Measurements from ENCODE around the gene NAGPA. TPM values are rescaled to one million over a fixed set of nuclear protein-coding genes. Genes with fewer than 3 reads are reported as not detected.

NAGPA gene
- total RNA-seq, 1 donor from 2014 or later: 17.4 TPM

DNA sequence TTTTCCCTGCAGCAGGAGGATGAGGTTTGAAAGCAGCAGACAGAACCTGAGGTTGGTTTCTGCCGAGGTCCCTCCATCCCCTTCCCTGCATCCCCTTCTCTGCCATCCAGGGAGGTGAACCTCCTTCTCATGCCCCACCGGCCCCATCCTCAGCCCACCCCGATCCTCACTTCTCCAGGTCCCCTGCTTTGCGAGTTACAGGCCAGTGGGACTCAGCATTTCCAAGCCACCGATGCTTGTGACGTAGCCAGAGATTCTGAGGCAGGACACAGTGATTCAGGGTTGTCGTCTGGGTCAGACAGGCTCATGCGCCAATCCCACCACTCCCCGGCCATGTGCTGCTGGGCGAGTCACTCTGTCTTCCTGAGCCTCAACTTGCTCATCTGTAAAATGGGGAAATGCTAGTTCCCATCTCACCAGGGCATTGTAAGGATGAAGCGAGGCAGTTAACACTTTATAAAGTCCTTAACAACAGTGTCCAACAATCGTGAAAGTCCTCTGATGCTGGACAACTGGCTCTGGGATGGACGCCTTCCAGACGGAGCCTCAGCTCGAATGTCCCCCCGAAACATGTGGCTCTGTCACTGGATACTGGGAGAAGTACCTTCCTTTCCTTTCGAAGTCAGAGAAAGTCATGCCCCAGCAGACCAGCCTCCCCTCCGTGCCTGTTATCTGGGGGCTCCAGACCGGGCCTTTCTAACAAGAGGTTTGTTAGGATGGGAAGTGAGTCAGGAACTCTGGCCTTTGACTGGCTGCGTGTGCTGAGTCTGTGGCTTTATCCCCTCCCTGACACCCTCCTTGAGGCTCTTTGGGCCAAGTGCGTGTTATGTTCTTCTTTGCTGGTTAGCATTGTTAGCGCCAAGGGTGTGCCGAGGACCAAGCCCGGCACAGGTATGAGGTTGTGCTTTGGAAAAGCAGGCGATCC lies 53.7 kb downstream of the NAGPA start:
- Mint-ChIP-seq H3K9me3 (ENCODE audit: unreplicated experiment) (peaks cover 4% of the 10 kb centered on the region), H3K4me3 (ENCODE audit: unreplicated experiment) (no peak overlapping the region), H3K4me1 (ENCODE audit: low read depth, unreplicated experiment) (no peaks in the 10 kb centered on the region), H3K27ac (ENCODE audit: unreplicated experiment) (no peak overlapping the region), H3K27me3 (ENCODE audit: low read depth, unreplicated experiment) (peaks cover 9% of the 10 kb centered on the region), H3K36me3 (ENCODE audit: low read depth, unreplicated experiment) (no peaks in the 10 kb centered on the region)
- Histone ChIP-seq H3K27me3 (ENCODE audit: insufficient read depth, low read length) (peaks cover 11% of the 10 kb centered on the region), H3K4me3 (ENCODE audit: insufficient read depth, low read depth, low read length) (no peak overlapping the region), H3K4me1 (ENCODE audit: insufficient read depth, low read length) (no peaks in the 10 kb centered on the region), H3K27ac (ENCODE audit: low read depth, low read length) (no peak overlapping the region), H3K79me2 (ENCODE audit: insufficient read depth, low read length) (no peaks in the 10 kb centered on the region), H4K20me1 (ENCODE audit: insufficient read depth, low read length) (no peaks in the 10 kb centered on the region), H2AFZ (ENCODE audit: low read depth, low read length) (no peak overlapping the region), H3K36me3 (ENCODE audit: insufficient read depth, low read length) (no peaks in the 10 kb centered on the region), H3K4me2 (ENCODE audit: low read length) (no peak overlapping the region), H3K9ac (ENCODE audit: low read length) (no peak overlapping the region), H3K9me3 (ENCODE audit: insufficient read depth, low read depth, low read length) (no peaks in the 10 kb centered on the region)
- DNase-seq (ENCODE audit: low read depth) (no peak), FAIRE-seq (no peak)
- TF ChIP-seq, protein P1, sequence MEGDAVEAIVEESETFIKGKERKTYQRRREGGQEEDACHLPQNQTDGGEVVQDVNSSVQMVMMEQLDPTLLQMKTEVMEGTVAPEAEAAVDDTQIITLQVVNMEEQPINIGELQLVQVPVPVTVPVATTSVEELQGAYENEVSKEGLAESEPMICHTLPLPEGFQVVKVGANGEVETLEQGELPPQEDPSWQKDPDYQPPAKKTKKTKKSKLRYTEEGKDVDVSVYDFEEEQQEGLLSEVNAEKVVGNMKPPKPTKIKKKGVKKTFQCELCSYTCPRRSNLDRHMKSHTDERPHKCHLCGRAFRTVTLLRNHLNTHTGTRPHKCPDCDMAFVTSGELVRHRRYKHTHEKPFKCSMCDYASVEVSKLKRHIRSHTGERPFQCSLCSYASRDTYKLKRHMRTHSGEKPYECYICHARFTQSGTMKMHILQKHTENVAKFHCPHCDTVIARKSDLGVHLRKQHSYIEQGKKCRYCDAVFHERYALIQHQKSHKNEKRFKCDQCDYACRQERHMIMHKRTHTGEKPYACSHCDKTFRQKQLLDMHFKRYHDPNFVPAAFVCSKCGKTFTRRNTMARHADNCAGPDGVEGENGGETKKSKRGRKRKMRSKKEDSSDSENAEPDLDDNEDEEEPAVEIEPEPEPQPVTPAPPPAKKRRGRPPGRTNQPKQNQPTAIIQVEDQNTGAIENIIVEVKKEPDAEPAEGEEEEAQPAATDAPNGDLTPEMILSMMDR (IDR thresholded peaks at IDR 0.05; ENCODE audit: insufficient read depth, low read depth, low read length): no peak
- TF ChIP-seq EZH2 (IDR thresholded peaks at IDR 0.05; ENCODE audit: insufficient read depth, low read length): no peak

DNA sequence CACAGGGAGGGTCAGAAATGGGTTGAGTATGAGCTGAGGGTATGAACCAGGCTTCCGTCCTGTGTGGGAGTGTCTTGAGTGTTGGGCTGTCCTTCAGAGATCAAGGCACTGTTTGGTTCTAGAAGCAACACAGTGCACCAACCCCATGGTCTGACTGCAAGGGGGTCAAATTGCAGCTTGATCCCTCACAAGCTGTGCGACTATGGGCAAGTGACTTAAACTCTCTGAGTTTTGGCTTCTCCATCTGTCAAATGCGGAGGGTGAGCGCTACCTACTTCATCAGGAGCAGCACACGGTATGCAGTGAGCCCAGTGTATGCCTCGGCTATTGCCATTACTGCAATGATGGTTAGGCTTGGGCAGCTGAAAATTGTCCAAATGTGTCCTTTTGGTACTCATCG lies 54.6 kb downstream of the NAGPA start:
- Histone ChIP-seq H2AFZ (ENCODE audit: low read depth, low read length) (no peak overlapping the region), H3K79me2 (ENCODE audit: insufficient read depth, low read length) (no peaks in the 10 kb centered on the region), H4K20me1 (ENCODE audit: insufficient read depth, low read length) (no peaks in the 10 kb centered on the region), H3K36me3 (ENCODE audit: insufficient read depth, low read length) (no peaks in the 10 kb centered on the region), H3K27me3 (ENCODE audit: insufficient read depth, low read length) (peaks cover 11% of the 10 kb centered on the region), H3K4me1 (ENCODE audit: insufficient read depth, low read length) (no peaks in the 10 kb centered on the region), H3K9me3 (ENCODE audit: insufficient read depth, low read depth, low read length) (no peaks in the 10 kb centered on the region), H3K4me3 (ENCODE audit: insufficient read depth, low read depth, low read length) (no peak overlapping the region), H3K4me2 (ENCODE audit: low read length) (no peak overlapping the region), H3K9ac (ENCODE audit: low read length) (no peak overlapping the region), H3K27ac (ENCODE audit: low read depth, low read length) (no peak overlapping the region)
- no peak for DNase-seq (ENCODE audit: low read depth)
- Mint-ChIP-seq H3K4me3 (ENCODE audit: unreplicated experiment) (no peak overlapping the region), H3K27ac (ENCODE audit: unreplicated experiment) (no peak overlapping the region), H3K4me1 (ENCODE audit: low read depth, unreplicated experiment) (no peaks in the 10 kb centered on the region), H3K27me3 (ENCODE audit: low read depth, unreplicated experiment) (peaks cover 9% of the 10 kb centered on the region), H3K9me3 (ENCODE audit: unreplicated experiment) (peaks cover 4% of the 10 kb centered on the region), H3K36me3 (ENCODE audit: low read depth, unreplicated experiment) (no peaks in the 10 kb centered on the region)
- FAIRE-seq: no peak
- TF ChIP-seq, protein P1 (IDR thresholded peaks at IDR 0.05; ENCODE audit: insufficient read depth, low read depth, low read length): no peak
- TF ChIP-seq EZH2 (IDR thresholded peaks at IDR 0.05; ENCODE audit: insufficient read depth, low read length): no peak

DNA sequence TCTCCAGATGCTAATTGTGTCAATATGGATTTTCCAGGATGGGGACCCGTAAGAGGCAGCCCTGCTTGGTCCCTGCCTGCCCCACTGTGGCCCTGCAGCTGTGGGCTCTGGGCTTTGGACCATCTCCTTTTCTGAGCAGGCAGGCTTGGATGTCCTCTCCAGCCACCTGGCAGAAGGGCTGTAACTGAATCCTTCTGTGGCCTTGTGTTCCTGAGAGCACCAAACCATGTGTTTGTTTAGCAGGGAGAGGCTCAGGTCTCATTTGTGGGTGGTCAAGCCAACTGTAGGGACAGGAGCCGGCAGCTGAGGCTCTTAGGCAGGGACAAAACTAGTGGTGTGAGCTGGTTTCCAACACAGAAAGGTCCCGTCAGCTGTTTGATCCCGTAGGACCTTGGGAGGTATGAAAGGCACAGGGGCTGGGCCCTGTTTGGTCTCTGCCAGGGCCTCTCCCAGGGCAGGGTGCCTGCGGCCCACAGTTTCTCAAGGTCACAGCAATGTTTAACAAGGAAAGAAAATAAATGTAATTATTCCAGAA lies 57.1 kb downstream of the NAGPA start:
- H3K4me2 ChIP-seq (ENCODE audit: low read length): no peak overlapping the region
- no peak overlapping the region for H3K4me3 ChIP-seq (ENCODE audit: insufficient read depth, low read depth, low read length)
- H2AFZ ChIP-seq (ENCODE audit: low read depth, low read length): no peak overlapping the region
- H3K79me2 ChIP-seq (ENCODE audit: insufficient read depth, low read length): no peaks in the 10 kb centered on the region
- Mint-ChIP-seq H3K36me3 (ENCODE audit: low read depth, unreplicated experiment) (no peaks in the 10 kb centered on the region), H3K27me3 (ENCODE audit: low read depth, unreplicated experiment) (peaks cover 9% of the 10 kb centered on the region), H3K4me3 (ENCODE audit: unreplicated experiment) (no peak overlapping the region), H3K4me1 (ENCODE audit: low read depth, unreplicated experiment) (peaks cover 4% of the 10 kb centered on the region), H3K27ac (ENCODE audit: unreplicated experiment) (no peak overlapping the region), H3K9me3 (ENCODE audit: unreplicated experiment) (peaks cover 4% of the 10 kb centered on the region)
- H3K27me3 ChIP-seq (ENCODE audit: insufficient read depth, low read length): peaks cover 11% of the 10 kb centered on the region
- H3K36me3 ChIP-seq (ENCODE audit: insufficient read depth, low read length): no peaks in the 10 kb centered on the region
- H3K4me1 ChIP-seq (ENCODE audit: insufficient read depth, low read length): no peaks in the 10 kb centered on the region
- DNase-seq (ENCODE audit: low read depth) (no peak), FAIRE-seq (no peak)
- H3K9me3 ChIP-seq (ENCODE audit: insufficient read depth, low read depth, low read length): no peaks in the 10 kb centered on the region
- H3K9ac ChIP-seq (ENCODE audit: low read length): no peak overlapping the region
- H4K20me1 ChIP-seq (ENCODE audit: insufficient read depth, low read length): no peaks in the 10 kb centered on the region
- H3K27ac ChIP-seq (ENCODE audit: low read depth, low read length): no peak overlapping the region
- TF ChIP-seq EZH2 (IDR thresholded peaks at IDR 0.05; ENCODE audit: insufficient read depth, low read length): no peak
- TF ChIP-seq, protein P1 (IDR thresholded peaks at IDR 0.05; ENCODE audit: insufficient read depth, low read depth, low read length): no peak
